ENCODE measurements around the gene CTPS1.

Gene CTPS1

GRCh38 chr1:40978886-40979240 is 633 bp upstream of the CTPS1 start:
- H3K27ac ChIP-seq: peak overlapping the region; percentile 94
- TF ChIP-seq CTCF (conservative IDR thresholded peaks at IDR 0.05): no peak

GRCh38 chr1:40980068-40980452 is 564 bp downstream of the CTPS1 start:
- H3K27ac ChIP-seq: peak overlapping the region; percentile 94
- TF ChIP-seq CTCF (conservative IDR thresholded peaks at IDR 0.05): no peak

DNA sequence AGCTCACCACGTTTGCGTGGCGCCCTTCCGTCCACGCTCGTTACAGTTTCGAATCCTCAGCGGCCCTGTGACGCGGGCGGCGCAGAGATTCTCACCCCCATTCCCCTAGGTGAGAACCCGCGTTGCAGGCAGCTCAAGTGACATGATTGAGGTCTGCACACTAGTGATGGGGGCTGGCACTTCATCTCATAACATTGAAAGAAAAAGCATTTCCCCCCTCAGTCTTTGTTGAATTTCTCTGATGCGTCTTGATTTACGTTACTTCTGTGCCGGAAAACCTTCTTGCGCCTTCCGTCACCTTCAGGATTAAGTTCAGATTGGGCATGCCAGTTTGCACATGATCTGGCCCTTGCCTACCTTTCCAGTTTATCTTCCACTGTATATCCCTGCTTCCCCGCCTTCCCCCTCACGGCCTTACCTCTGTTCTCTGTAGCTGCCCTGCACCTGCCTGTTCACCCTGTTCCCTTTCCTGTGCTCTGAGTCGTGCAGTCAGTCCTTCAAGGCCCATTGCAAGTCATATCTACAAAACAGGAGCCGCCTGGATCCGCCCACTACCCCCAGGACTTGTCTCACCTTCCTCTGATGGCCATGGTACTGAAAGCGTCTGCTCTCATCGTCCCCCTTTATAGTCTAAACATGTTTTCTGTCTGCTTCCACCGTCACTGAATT is 1.1 kb downstream of the CTPS1 start:
- TF ChIP-seq CTCF (conservative IDR thresholded peaks at IDR 0.05): no peak
- H3K27ac ChIP-seq: peak overlapping the region; percentile 94

DNA sequence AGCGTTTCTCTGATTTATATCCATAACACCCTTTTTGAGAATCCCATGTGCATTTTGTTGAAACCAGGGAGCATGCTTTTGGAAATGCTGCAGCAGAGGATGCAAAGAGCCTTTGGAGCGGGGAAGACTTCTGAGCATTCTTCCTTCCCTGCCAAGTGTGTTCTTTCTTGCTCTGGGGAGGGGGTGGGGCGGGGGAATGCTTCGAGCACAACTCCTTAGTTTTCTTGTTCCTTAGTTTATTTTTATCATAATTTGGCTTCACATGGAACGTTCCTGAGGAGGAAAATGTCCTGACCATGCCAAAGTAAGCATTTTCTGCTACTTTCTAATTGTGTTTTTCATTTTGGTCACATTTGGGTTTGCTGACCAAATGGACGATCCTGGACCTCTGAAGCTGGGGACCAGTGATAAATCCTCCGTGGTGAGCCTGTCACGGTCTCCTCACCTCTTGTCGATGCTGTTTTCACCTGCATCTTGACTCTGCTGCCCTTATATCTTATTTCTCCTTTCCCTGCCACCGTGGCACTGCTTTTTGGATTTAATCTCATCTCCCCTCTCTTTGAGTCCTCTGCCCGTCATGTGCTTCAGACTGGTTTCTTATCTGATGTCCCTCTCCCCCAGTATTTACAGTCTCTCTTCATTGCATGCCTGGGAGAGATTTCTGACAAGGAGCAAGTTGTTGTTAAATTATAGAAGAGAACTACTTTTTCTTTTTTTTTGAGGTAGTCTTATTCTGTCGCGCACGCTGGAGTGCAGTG is 2.4 kb downstream of the CTPS1 start:
- no peak for TF ChIP-seq CTCF (conservative IDR thresholded peaks at IDR 0.05)
- H3K27ac ChIP-seq: peak overlapping the region; percentile 94

GRCh38 chr1:40982721-40983120 is 3.2 kb downstream of the CTPS1 start:
- H3K27ac ChIP-seq: peak overlapping the region; percentile 94
- no peak for TF ChIP-seq CTCF (conservative IDR thresholded peaks at IDR 0.05)

DNA sequence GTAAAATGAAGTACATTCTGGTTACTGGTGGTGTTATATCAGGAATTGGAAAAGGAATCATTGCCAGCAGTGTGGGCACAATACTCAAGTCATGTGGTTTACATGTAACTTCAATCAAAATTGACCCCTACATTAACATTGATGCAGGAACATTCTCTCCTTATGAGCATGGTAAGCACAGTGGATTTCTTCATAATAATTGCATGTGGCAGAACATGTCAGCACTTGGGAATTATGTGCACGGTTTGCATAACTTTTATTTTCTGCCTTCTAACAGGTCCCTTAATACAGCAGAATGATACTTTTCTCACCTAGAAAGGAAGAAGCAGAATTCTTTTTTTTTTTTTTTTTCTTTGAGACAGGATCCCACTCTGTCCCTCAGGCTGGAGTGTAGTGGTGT is 3.8 kb downstream of the CTPS1 start:
- peak overlapping the region; percentile 94 for H3K27ac ChIP-seq

GRCh38 chr1:40984066-40984465 is 4.6 kb downstream of the CTPS1 start:
- H3K27ac ChIP-seq: peak overlapping the region; percentile 94
- TF ChIP-seq CTCF (conservative IDR thresholded peaks at IDR 0.05): no peak

More for the DNA sequence above, 3.8 kb downstream of the CTPS1 start:
- no peak for TF ChIP-seq CTCF (conservative IDR thresholded peaks at IDR 0.05)
